HG03103 (cell line): ENCODE data around the gene PLXND1.

Experiments
- ATAC-seq: cut with Tn5 transposase; IDR thresholded peaks from one replicate; pipeline ENCODE4 v1.9.1; 2021; ENCODE audit warnings: low read depth; ENCODE audit not compliant: unreplicated experiment

PLXND1 gene

DNA sequence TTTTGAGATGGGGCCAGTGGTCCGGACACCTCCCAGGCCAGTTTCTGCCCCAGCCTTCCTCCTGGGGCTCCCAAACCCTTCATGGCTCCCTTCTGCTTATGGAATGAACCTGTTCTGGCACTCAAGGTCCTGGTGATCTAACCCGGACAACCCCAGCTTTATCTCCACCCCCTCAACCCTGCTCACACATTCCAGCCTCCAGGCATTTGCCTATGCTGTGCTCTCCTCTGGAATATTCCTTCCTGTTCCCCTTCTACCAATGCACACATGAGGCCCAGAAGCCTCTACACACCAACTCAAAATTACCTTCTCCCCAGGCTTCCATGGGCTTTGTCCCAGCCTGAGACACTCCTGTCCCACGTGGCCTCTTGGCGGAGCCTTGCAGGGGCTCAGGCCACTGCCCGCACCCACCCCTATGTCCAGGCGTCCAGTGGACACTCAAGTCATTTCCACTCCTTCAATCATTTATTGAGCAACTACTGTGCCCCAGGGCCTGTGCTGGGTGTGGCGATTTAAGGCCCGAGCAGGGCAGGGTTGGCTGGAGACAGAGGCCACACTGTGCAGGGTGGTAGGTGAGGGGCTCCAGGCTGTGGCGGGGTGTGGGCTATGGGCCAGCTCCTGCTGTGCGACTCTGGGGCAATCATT lies 18.8 kb downstream of the PLXND1 start:
- no peak for ATAC-seq

DNA sequence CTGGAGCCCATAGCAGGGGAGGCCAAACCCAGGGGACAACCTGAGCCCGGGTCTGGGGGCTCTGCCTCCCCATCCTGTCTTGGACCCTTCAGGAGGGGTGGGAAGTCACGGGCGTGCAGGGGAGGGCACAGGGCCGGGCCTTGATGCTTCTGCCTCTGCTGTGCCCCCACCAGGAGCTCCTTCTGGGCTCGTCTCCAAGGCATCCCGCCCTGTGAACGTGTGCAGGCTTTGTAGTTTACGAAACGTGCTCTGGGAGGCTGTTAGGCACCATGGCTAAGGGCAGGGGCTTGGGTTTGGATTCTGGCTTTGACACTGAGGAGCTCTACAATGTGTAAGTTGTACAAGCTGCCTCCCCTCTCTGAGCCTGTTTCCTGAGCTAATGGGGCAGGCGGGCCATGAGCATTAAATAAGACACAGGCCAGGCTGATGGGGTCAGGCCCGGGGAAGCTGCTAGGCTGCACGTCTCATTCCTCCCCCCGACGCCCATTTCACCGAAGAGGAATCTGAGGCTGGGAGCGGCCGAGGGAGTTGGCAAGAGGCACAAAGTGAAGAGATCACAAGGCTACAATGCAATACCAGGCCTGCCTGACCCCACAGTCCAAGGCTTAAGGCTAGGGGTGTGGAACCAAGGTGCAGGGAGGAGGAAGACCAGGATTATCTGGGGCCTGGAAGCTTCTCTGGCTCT lies 19.6 kb downstream of the PLXND1 start:
- ATAC-seq = no peak

DNA sequence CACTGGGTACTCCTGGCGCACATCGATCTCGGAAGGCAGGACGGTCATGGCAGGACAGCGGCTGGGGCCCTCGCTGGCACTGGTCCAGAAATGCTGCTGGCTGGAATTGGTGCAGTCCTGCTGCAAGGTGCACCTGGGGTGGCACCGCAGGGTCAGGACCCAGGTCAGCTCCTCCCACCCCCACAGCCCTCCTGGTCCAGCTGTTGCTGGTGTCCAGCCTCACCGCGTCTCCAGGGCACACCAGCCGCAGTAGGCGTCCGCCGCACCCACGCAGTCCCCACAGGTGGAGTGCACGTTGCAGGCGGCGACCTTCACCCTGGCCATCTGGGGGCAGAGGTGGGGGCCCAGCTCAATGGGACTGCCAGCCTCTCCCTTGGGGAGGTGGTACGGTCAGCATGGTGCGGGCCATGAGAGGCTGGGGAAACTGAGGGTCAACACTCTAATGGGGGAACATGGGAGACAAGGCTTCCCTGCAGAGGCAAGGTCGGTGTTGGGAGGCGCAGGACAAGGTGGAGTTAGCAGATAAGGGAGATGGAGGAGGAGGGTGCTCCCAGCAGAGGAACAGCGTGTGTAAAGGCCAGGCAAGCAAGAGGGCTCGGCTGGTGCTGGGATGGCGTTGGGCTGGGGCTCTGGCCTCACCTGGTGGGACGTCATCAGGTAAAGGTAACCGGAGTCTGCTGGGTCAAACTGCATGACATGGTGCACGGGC lies 20.4 kb downstream of the PLXND1 start:
- ATAC-seq = no peak

DNA sequence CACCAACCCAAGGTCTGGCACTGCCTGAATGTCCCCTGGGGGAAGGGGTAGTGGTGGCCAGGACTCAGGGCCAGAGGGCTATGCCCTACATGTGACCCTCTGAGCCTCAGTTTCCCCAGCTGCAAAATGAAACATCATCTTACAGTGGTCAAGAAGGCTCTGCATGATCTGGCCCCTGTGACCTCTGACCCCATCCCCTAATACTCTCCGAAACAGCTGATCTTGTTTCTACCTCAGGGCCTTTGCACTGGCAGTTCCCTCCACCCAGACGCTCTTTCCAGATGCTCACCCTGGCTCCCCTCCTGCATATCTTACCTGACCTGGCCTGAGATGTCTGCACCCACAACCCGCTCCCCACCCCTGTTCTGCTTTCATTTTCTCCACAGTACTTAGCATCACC lies 21.8 kb downstream of the PLXND1 start:
- ATAC-seq = no peak

DNA sequence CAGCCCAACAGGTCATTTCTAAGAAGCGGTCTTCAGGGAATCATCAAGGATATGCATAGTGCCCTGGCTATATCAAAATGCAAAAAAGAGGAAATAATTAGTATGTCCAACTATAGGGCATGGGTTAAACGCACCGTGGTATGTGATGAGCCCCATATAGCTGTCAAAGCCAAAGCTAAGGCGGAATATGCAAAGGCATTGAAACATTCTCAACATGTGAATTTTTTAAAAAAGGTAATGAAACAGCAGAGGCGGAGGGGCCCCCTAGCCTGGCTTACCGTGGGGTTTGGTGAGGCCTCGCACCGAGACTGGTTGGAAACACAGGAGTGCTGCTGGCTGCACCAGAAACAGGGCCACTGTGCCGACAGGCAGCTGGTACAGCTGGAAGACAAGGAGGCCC lies 23.2 kb downstream of the PLXND1 start:
- no peak for ATAC-seq

DNA sequence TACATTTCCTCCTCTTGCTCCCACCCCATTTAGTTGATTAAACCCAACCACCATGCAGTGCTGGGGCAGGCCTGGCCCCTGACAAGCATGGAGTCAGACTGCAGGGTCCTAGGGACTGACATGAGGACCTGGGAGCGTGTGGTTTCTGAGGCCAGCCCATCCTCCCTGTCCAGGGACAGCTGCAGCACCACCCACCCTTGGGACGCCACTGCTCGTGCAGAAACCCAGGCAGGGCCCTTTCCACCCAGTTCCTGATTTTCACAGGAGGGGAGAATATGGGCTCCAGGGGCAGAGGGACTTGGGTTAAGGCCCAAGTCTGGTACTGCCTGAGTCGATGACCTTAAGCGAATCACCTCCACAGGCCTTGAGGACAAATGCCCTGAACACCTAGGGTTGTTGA lies 23.7 kb downstream of the PLXND1 start:
- no peak for ATAC-seq

DNA sequence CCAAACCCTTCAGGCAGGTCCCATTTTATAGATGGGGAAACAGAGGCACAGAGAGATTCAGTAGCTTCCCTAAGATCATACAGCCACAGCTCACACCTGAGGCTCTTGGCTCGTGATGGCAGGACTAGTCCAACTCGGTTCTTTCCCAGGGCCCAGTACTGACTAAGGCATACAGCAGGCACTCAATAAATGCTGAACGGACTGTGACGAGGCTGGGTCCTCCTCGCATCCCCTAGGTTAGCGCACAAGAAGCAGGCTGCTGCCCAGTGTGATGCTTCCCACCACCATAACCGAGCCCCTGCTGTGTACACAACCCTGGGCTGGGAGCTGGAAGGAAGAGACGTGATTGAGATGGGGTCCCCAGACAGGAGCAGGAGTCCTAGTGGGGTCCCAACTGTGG lies 24.9 kb downstream of the PLXND1 start:
- ATAC-seq = no peak

DNA sequence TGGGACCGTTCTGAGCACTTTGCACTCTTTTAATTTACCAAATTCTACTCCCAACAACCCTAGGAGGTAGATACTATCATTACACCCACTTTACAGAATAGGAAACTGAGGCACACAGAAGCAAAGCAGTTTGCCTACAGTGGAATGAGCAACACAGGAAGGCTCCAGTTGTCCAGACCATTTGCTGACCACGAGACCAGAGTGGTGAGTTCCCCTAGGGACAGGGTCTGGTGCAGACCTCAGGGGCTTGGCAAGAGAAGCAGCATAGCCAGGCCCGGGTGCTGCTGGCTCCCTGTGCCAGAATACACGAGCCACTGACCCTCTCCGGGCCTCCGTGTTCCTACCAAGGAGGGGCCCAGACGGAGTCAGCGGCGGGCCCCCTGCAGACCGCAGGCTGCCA lies 26.5 kb downstream of the PLXND1 start:
- ATAC-seq = no peak

DNA sequence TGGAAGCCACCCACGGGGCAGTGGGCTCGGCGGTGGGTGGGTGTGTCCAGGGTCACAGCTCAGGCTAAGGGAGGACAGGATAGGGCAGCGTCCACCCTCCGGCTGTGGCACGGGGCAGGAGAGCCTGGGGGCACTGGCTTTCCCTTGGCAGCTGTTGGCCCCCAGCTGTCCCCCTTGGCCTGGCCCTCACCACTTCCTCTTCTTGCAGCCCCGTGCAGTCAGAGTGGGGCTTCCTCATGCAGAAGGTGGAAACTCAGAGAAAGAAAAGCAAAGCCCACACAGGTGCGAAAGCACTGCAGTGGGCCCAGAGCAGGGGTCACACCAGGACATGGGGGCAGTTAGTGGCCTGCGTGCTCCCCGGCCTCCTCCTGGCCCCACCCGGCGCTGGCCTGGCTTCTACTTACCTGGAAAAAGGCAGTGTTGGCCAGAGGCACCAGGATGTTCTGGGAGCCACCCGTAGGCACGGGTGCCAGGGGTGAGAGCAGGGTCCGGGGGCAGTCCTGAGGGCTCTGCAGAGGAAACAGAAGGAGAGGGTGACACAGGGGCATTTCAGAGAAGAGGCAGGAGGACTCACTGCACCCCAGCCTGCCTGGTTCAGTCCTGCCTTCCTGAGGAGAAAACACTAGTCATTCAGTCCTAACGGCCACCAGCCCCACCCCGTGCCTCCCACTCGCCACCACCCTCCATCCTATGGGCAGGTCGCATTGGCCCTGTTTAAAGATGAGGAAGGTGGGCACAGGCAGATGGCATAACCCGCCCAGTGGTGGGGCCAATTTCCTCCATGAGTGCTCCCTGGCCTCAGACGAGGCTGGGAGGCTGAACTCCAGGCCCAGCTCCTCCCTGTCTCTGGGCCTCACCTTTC lies 28.3 kb downstream of the PLXND1 start:
- ATAC-seq = no peak

DNA sequence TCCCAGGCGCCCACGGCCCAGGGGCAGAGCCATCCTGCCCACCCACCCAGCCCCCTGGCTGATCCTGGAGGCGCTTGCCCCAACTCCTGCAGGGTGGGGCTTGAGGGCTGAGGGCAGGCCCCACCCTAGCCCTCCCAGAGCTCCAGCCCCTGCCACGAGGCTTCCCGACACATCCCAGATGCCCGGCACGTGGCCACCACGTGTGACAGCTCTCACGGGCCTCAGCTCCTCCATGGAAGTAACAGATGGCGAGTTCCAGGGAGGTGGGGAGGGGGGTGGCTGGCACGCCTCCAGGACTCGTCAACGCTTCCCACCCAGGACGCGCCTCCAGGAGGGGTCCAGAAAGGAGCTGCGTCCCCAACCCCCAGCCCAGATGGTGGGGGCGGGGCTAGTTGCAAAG lies 29.1 kb downstream of the PLXND1 start:
- no peak for ATAC-seq

DNA sequence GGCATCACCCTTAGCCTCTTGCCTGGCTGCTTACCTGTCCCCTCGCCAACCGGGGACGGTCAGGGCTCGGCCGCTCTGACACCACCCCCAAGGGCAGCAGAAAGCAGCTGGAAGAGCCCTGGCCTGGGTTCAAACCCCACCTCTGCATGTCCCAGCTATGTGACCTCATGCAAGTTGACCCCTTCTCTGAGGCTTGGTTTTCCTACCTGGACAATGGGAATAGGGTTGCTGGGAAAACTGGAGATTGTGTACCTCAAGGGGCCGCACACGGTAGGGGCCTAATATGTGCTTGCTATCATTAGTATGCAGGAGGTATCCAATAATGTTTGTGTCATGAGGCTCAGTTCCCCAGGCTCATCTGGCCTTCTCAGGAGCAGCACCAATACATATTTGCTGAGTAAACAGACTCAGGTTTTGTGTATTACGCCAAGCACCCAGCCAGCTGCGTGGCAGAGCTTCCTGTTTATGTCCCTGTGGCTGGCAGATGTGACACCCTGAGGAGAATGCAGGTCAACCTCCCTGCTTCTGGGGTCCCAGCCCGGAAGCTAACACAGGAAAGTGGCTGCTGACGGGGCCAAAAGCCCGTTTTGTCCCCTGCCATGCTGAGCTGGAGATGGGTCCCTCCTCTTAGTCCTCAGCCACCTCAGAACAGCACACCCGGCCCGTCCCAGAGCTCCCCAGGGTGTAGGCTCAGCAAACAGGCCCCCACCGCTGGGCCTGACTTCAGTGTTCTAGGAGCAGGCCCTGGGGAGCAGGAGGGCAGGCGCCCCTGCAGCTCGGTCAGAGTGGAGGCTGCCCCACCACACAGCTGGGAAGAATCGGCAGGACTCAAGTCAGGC lies 29.7 kb downstream of the PLXND1 start:
- ATAC-seq = no peak

DNA sequence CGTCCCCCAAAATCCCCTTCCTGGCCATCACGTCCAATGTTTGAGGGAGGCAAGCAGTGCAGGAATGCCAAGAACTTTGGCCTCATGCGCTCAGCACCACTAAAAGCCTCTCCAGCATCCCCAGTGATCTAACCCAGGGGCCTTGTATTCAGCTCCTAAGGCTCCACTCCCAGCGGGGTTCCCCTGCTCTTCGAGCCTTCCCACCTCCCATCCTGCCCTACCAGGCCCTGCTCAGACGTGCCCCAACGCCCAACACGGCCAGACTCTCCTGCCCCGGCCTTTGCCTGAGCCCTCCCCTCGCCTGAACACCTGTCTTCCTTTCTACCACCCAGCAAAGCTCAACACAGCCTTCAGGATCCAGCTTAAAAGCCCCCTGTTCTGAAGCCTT lies 30.5 kb downstream of the PLXND1 start:
- no peak for ATAC-seq

DNA sequence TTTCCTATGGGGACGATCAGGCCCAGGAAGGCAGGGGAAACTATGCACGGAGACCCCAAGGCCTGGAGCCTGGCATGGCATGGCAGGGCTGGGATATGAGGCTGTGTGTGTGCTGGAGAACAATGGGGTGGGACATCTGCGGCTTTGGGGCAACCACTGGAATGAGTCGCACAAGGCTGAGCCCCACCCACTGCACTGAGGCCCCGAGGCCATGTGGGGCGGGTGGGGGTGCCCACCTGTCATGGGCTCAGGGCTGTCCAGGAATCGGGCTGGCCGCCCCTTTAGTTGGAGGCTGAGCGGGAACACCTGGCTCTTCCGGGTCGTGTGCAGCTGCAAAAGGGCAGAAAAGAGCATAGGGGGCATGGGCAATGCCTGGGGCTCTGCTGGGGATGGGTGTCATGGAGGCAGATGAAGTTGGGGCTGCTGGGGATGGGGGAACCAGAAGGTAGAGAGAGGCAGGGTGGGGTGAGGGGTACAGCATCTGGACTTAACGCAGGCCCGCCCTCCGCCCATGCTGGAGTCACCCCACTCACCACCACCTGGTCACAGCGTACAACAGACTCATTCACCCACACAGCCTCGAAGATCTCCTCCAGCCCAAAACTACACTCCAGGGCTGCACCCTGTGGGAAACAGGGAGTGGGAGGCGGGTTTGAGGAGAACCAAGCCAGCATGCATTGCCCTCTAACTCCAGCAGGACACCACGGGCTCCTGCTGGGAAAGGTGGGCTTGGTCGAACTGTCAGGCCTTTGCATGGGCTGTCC lies 31.1 kb downstream of the PLXND1 start:
- ATAC-seq = no peak

DNA sequence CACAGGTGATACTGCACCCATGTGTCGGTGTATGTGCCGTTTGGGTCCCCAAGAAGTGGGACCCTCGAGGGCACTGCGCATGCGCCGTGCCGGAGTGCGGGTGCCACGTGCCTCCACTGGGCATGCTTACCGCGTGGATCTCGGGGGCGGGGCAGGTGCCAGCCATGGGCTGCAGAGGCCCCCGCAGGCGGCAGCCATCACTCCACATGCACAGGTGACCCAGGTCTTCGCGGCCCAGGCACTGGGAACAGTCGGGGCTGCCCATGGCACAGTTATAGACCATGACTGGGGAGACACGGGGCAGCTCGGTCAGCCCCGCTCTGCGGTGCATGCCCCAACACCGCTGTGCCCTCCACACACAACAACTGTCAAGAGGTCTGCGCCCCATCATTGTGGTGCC lies 32.3 kb downstream of the PLXND1 start:
- no peak for ATAC-seq

DNA sequence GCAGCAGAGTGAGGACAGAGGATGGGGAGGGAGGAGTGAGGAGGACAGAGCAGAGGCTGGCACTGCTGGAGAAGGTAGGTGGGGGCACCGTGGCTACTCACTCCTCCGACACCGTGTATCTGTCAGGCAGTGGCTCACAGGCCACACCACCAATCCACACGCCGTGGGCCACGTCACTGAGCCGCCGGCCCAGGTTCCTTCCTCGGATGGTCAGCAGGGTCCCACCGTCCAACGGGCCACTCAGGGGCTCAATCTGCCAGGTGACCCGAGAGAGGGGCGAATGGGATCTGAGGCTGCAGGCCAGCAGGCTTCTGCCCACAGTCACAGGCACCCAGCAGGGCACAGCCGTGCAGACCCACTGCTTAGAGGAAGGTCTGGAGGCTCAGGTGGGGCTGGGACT lies 33.0 kb downstream of the PLXND1 start:
- no peak for ATAC-seq

DNA sequence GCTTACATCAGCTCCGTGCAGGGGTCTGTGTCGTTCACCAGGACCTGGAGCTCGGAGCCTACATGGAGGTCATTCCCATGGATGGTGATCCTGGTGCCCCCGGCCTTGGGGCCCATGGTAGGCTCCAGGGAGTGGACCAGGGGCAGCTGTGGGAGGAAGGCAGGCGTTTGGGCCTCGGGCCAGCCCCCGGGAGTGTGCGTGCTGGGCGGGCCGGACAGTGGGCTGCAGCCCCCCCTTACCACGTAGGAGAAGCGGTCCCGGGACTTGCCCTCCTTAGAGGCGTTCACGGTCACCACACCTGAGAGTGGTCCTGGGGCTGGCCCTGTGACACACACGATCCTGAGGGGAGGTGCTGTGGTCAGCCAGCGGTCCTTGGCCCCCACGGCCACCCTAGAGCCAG lies 33.9 kb downstream of the PLXND1 start:
- ATAC-seq = no peak

DNA sequence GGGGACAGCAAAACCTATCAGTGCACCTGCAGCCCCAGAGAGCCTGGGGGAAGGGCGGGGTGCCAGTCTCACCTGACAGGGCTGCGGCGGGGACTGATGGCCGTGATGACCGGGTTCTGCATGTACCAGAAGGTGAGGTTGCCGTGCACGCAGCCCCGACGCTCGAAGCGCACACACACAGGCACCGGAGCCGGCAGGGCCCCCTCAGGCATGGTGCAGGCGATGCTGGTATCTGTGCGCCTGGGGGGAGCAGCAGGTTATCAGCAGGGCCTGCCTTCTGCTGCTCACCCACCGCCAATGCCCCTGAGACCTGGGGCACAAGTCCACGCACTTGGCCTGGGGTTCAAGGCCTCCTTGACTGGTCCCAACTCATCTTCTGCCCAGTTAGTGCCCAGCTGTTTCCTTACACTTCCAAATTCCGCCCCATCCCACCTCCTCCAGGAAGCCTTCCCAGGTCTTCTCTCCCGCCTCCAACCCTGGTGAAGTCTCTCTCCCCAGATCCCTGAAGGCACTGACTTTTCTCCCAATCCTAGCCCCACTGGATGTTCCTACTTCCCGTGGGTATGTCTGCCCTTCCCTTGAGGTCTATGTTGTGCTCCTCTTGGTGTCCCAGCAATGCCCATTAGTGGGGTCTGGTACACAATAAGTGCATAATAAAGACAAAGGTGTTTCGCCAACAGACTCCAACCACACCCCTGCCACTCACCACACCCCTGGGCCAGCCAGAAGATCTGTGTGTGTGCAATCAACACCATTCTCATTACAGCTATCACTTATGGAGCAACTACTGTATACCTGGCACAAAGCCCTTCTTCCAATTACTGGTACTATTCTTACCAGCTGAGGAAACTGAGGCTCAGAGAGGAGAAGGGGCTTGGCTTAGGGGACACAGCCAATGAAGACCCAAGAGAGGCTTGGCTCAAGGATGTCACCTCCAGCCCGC lies 34.6 kb downstream of the PLXND1 start:
- no peak for ATAC-seq

DNA sequence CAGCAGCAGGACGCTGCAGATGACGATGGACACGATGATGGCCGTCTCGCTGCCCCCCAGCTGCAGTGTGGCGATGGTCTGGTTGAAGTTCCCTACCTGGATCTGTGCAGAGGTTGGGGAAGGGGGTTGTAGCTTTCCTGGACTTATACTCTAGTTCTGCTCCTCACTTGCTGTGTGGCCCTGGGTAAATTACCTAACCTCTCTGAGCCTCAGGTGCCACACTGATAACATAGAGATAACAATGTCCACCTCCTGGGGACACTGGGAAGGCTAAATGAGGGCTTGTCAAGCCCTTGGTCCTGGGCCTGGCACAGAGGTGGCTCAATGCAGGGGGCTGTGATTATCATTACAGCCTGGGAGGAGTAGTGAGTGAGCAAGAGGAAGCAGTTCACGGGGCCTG lies 36.6 kb downstream of the PLXND1 start:
- ATAC-seq = no peak
